IMR-90 (cell line): ENCODE measurements around the gene CD300LG. TPM values are rescaled to one million over a fixed set of nuclear protein-coding genes. Genes with fewer than 3 reads are reported as not detected.
"Not testable (repeated sequence)": the region's sequence is repeated elsewhere in the genome, so short reads cannot be mapped to it uniquely, and the experiment has no call there.

Experiments
- ATAC-seq: fragments of 200-7000 bp; cut with Tn5 transposase; 2 replicates; pipeline ENCODE4 v1.9.1; 2020; ENCODE audit warnings: low read depth, mild to moderate bottlenecking, moderate library complexity
- BruUV-seq: library from RNA; stranded (reverse); fragments of 400-500 nt; replicated peaks from 2 replicates; lab custom pipeline; 2021; lab: Mats Ljungman, UMichigan
- CTCF ChIA-PET: fragments of 300-600 bp; formaldehyde crosslinking; extraction: SDS; loops from one replicate; lab custom pipeline; 2021; ENCODE audit warnings: antibody characterized with exemption; lab: Yijun Ruan, JAX
- POLR2A ChIA-PET: fragments of 300-600 bp; sonication (Branson Sonifier 250); formaldehyde crosslinking; loops from one replicate; lab custom pipeline; 2022; ENCODE audit warnings: antibody characterized with exemption; ENCODE audit not compliant: unreplicated experiment; lab: Charles Lee
- DNase-seq: peaks from one replicate; pipeline ENCODE4 v3.0.0; 2013
- H2AFZ ChIP-seq: replicated peaks from 2 replicates; pipeline ENCODE3; 2013; ENCODE audit warnings: low read length, mild to moderate bottlenecking; ENCODE audit not compliant: poor library complexity
- H2AK5ac ChIP-seq: 2 replicates; pipeline ENCODE4 v1.6.1; 2013; ENCODE audit warnings: low read depth, low read length, inconsistent platforms
- H2AK9ac ChIP-seq: replicated peaks from 2 replicates; pipeline ENCODE3; 2013; ENCODE audit warnings: mild to moderate bottlenecking, low read depth, low read length, moderate library complexity; ENCODE audit not compliant: poor library complexity
- H2BK120ac ChIP-seq: 2 replicates; pipeline ENCODE4 v1.6.1; 2013; ENCODE audit warnings: low read depth, low read length, inconsistent platforms
- H2BK15ac ChIP-seq: 3 replicates; pipeline ENCODE4 v1.6.1; 2013; ENCODE audit warnings: low read depth, low read length, inconsistent platforms
- H2BK20ac ChIP-seq: 2 replicates; pipeline ENCODE4 v1.6.1; 2013; ENCODE audit warnings: low read depth, mild to moderate bottlenecking, inconsistent platforms, low read length, moderate library complexity
- H2BK5ac ChIP-seq: 2 replicates; pipeline ENCODE4 v1.6.1; 2013; ENCODE audit warnings: mild to moderate bottlenecking, low read depth, low read length, inconsistent platforms; ENCODE audit not compliant: poor library complexity, severe bottlenecking
- H3K14ac ChIP-seq: replicated peaks from 2 replicates; pipeline ENCODE4 v1.6.1; 2013; ENCODE audit warnings: low read depth, low read length, inconsistent platforms
- H3K18ac ChIP-seq: 2 replicates; pipeline ENCODE4 v1.6.1; 2013; ENCODE audit warnings: low read depth, low read length, control low read depth
- H3K23ac ChIP-seq: 2 replicates; pipeline ENCODE4 v1.6.1; 2013; ENCODE audit warnings: low read depth, low read length, inconsistent platforms
- H3K27ac ChIP-seq: 2 replicates; pipeline ENCODE4 v1.5.1; 2013; ENCODE audit warnings: mild to moderate bottlenecking, control low read depth, low read length; ENCODE audit not compliant: insufficient read depth
- H3K27me3 ChIP-seq: 2 replicates; pipeline ENCODE4 v1.6.1; 2013; ENCODE audit warnings: low read length; ENCODE audit not compliant: control insufficient read depth, insufficient read depth
- H3K36me3 ChIP-seq: 2 replicates; pipeline ENCODE4 v1.6.1; 2013; ENCODE audit warnings: low read length, mixed read lengths; ENCODE audit not compliant: control insufficient read depth, insufficient read depth
- H3K4ac ChIP-seq: 2 replicates; pipeline ENCODE4 v1.6.1; 2013; ENCODE audit warnings: low read depth, low read length, inconsistent platforms
- H3K4me1 ChIP-seq: 2 replicates; pipeline ENCODE4 v1.6.1; 2013; ENCODE audit warnings: low read length, mixed read lengths; ENCODE audit not compliant: control insufficient read depth, insufficient read depth
- H3K4me2 ChIP-seq: 2 replicates; pipeline ENCODE4 v1.6.1; 2013; ENCODE audit warnings: low read depth, mild to moderate bottlenecking, control low read depth, low read length, moderate library complexity
- H3K4me3 ChIP-seq: 2 replicates; pipeline ENCODE4 v1.5.1; 2013; ENCODE audit warnings: low read depth, mild to moderate bottlenecking, control low read depth, low read length, moderate library complexity; ENCODE audit not compliant: insufficient read depth
- H3K56ac ChIP-seq: 2 replicates; pipeline ENCODE4 v1.6.1; 2013; ENCODE audit warnings: low read length, inconsistent platforms; ENCODE audit not compliant: insufficient read depth; ENCODE audit errors: extremely low read depth
- H3K79me1 ChIP-seq, 2 experiments: 2 replicates each; pipeline ENCODE4 v1.6.1; 2013; ENCODE audit warnings: low read length in 2 of 2, inconsistent platforms in 1 of 2, low read depth in 1 of 2
- H3K9ac ChIP-seq: 2 replicates; pipeline ENCODE4 v1.6.1; 2013; ENCODE audit warnings: low read depth, low read length, control low read depth
- H3K9me1 ChIP-seq: 2 replicates; pipeline ENCODE4 v1.6.1; 2013; ENCODE audit warnings: low read length, inconsistent platforms; ENCODE audit not compliant: insufficient read depth
- H3K9me3 ChIP-seq: 2 replicates; pipeline ENCODE4 v1.6.1; 2013; ENCODE audit warnings: low read length; ENCODE audit not compliant: control insufficient read depth, insufficient read depth
- H4K20me1 ChIP-seq: 2 replicates; pipeline ENCODE4 v1.6.1; 2013; ENCODE audit warnings: low read length, inconsistent platforms; ENCODE audit not compliant: insufficient read depth
- H4K5ac ChIP-seq: 2 replicates; pipeline ENCODE4 v1.6.1; 2013; ENCODE audit warnings: mild to moderate bottlenecking, low read depth, low read length, control low read depth
- H4K8ac ChIP-seq, 2 experiments: 2 replicates each; pipeline ENCODE4 v1.6.1; 2013; ENCODE audit warnings: low read depth in 2 of 2, low read length in 2 of 2, control low read depth in 1 of 2, inconsistent platforms in 1 of 2
- H4K91ac ChIP-seq: 2 replicates; pipeline ENCODE4 v1.6.1; 2013; ENCODE audit warnings: low read depth, low read length, inconsistent platforms; ENCODE audit not compliant: insufficient read depth
- WGBS, 2 experiments: methylation state at CpG; one replicate each; pipeline versions ENCODE4 v1.1.5 to v1.1.7; 2013; ENCODE audit warnings: missing lambda C conversion rate in 2 of 2; ENCODE audit not compliant: insufficient read length in 1 of 2; ENCODE audit errors: extremely low coverage in 2 of 2; 5-methylcytosine and 5-hydroxymethylcytosine counted together
- dilution Hi-C: fragments of 300-500 bp; cut with HindIII; formaldehyde crosslinking; loops from one replicate; pipeline ENCODE4 v1.14.3; 2018; ENCODE audit warnings: low sequenced_read_pairs; ENCODE audit not compliant: unreplicated experiment
- in situ Hi-C: fragments of 300-500 bp; cut with MboI; formaldehyde crosslinking; loops from 3 replicates; pipeline ENCODE4 v1.14.3; 2019; ENCODE audit warnings: low sequenced_read_pairs, inconsistent platforms, mixed read lengths
- intact Hi-C: fragments of 100-400 bp; cut with micrococcal nuclease; formaldehyde crosslinking; loops from 2 replicates; pipeline ENCODE4 v1.10.0; 2022
- polyA plus RNA-seq, 3 experiments: library from polyadenylated mRNA; depleted of rRNA; stranded (reverse); fragments of >200 nt; gene quantifications; 2 replicates each; pipeline ENCODE4 v1.2.3, GENCODE V29; 2012; ENCODE audit warnings: low replicate concordance in 1 of 3
- total RNA-seq: library from RNA; depleted of rRNA; stranded (reverse); fragments of >200 nt; gene quantifications from 2 replicates; pipeline ENCODE4 v1.2.3, GENCODE V29; 2012

CD300LG gene
- total and polyA plus RNA-seq, 2 of the 4 experiments (the other 2 are of a cell fraction) = not detected

- POLR2A ChIA-PET = not testable (repeated sequence)
Measured at GRCh38 chr17:43894494-43894893, 47.5 kb downstream of the CD300LG start.

More at GRCh38 chr17:43894494-43894893, 47.5 kb downstream of the CD300LG start:
- H3K56ac ChIP-seq, H3K4me2 ChIP-seq, H2BK20ac ChIP-seq, H3K79me1 ChIP-seq, H3K27me3 ChIP-seq, CTCF ChIA-PET, DNase-seq, H2BK15ac ChIP-seq, H3K4me1 ChIP-seq, dilution Hi-C loops, H3K4me3 ChIP-seq, H3K9me3 ChIP-seq, H2BK5ac ChIP-seq, H4K5ac ChIP-seq, H3K4ac ChIP-seq, H3K27ac ChIP-seq, BruUV-seq, ATAC-seq, intact Hi-C loops, H3K14ac ChIP-seq, H2AFZ ChIP-seq, in situ Hi-C loops, H2AK9ac ChIP-seq, H4K20me1 ChIP-seq, H4K8ac ChIP-seq, H3K23ac ChIP-seq, H3K9me1 ChIP-seq, H2BK120ac ChIP-seq, H4K91ac ChIP-seq, H3K18ac ChIP-seq, H3K36me3 ChIP-seq, H2AK5ac ChIP-seq, H3K9ac ChIP-seq: not testable (repeated sequence)
- WGBS, 2 experiments = no CpG with 5 or more reads among the region's 4 CpGs
